ENCODE measurements around the gene RAB24.
"Not testable (repeated sequence)": the region's sequence is repeated elsewhere in the genome, so short reads cannot be mapped to it uniquely, and the experiment has no call there.

RAB24 gene

DNA sequence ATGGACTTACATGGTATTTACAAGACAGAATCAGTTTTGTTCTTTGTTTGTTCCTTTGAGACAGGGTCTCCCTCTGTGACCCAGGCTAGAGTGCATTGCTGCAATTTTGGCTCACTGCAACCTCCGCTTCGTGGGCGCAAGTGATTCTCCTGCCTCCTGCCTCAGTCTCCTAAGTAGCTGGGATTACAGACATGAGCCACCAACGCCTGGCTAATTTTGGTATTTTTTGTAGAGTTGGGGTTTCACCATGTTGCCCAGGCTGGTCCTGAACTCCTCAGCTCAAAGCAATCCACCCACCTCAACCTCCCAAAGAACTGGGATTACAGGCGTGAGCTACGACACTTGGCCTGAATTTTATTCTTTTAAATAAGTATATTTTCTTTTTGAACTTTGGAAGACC lies 27.6 kb downstream of the RAB24 start:
- TF ChIP-seq POLR2A (IDR thresholded peaks at IDR 0.05; ENCODE audit: low read depth, low read length) (no peak), TAF1 (IDR thresholded peaks at IDR 0.05; ENCODE audit: borderline replicate concordance, low read depth, low read length) (no peak), POLR2AphosphoS5 (IDR thresholded peaks at IDR 0.05; ENCODE audit: low read depth, low read length) (no peak)
- FAIRE-seq (no peak), DNase-seq (ENCODE audit: insufficient read length) (no peak)

DNA sequence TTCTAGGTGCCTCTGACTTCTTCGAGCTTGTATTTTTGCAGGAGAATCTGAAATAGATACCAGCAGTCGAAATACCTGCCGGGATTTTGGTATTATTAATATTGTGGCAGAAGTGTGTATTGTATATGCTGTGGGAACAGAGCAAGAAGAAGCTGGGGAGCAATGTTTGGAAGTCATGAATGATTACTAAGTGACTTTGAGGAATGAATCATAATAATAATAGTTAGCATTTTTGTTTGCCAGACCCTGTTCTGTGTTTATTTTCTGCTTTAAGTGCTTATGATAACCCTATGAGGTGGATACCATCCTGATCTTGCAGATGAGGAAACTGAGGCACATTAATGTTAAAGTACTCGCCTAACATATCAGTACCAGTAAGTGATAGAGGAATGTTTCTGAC lies 32.4 kb downstream of the RAB24 start:
- FAIRE-seq (no peak), DNase-seq (ENCODE audit: insufficient read length) (no peak)
- TF ChIP-seq POLR2A (IDR thresholded peaks at IDR 0.05; ENCODE audit: low read depth, low read length) (no peak), POLR2AphosphoS5 (IDR thresholded peaks at IDR 0.05; ENCODE audit: low read depth, low read length) (no peak), TAF1 (IDR thresholded peaks at IDR 0.05; ENCODE audit: borderline replicate concordance, low read depth, low read length) (no peak)

DNA sequence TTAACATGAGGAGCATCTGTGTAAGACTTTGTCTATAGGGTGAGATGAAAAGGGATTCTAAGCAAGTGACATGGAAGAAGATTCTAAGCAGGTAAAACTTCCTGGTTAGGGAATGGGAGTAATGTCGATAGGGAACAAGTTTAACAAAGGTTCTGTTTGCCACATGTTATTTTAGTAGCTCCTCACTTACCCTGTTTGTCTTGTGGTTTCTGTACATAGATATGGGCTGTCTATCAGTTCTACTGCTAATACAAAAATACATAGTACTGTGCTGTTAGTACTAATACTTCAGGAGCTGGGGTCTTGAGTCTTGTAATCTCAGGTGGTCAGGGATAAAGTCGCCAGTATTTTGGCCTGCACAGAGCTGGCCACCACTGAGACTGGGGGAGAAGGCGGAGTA lies 32.9 kb downstream of the RAB24 start:
- TF ChIP-seq POLR2AphosphoS5 (IDR thresholded peaks at IDR 0.05; ENCODE audit: low read depth, low read length): no peak
- TF ChIP-seq TAF1 (IDR thresholded peaks at IDR 0.05; ENCODE audit: borderline replicate concordance, low read depth, low read length): no peak
- TF ChIP-seq POLR2A (IDR thresholded peaks at IDR 0.05; ENCODE audit: low read depth, low read length): no peak
- DNase-seq (ENCODE audit: insufficient read length) (no peak), FAIRE-seq (no peak)

DNA sequence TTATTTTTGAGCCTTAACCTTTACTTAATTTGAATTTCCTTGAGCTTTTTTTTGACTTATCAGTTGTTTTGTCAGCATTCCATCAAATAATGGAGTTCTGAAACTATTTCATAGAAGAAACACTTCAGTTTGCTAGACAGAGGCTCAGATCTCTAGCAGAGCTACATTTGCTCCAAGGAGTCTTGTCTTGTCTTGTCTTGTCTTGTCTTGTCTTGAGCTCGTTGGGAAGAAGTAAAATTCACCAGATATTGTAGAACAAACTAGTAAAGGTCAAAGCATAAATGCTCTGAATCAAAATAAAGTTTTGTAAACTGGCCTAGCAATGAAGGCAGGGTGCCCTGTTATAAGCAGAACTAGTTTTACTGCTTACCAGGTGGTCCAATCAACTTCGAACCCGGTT lies 33.5 kb downstream of the RAB24 start:
- FAIRE-seq: no peak
- TF ChIP-seq TAF1 (IDR thresholded peaks at IDR 0.05; ENCODE audit: borderline replicate concordance, low read depth, low read length) (no peak), POLR2AphosphoS5 (IDR thresholded peaks at IDR 0.05; ENCODE audit: low read depth, low read length) (no peak), POLR2A (IDR thresholded peaks at IDR 0.05; ENCODE audit: low read depth, low read length) (no peak)
- DNase-seq (ENCODE audit: insufficient read length): no peak

DNA sequence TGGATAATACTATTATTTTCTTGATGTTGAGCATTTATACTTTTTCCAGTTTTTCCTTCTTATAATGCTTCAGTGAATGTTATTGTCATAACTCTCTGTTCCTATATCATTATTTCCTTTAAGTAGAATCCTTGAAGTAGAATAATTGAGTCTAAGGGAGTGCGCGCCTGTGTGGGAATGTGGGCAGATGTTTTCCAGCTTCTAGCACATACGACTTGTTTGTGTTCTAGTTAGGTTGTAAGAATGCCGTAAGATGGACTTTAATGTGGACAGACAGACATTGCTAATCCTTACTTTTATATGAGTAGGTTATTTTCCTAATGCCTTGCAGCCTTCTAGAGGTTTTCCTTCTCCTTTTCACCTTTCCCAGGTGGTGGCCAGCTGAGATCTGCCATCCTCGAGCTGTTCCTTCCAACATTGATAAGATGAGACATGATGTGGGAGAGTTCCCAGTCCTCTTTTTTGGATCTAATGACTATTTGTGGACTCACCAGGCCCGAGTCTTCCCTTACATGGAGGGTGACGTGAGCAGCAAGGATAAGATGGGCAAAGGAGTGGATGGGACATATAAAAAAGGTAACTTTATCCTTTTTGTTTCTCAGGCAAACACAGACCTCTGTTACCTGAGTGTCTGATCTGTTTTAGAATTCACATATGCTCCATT lies 34.2 kb downstream of the RAB24 start:
- FAIRE-seq (no peak), DNase-seq (ENCODE audit: insufficient read length) (no peak)
- TF ChIP-seq POLR2AphosphoS5 (IDR thresholded peaks at IDR 0.05; ENCODE audit: low read depth, low read length): no peak
- TF ChIP-seq POLR2A (IDR thresholded peaks at IDR 0.05; ENCODE audit: low read depth, low read length): no peak
- TF ChIP-seq TAF1 (IDR thresholded peaks at IDR 0.05; ENCODE audit: borderline replicate concordance, low read depth, low read length): no peak

DNA sequence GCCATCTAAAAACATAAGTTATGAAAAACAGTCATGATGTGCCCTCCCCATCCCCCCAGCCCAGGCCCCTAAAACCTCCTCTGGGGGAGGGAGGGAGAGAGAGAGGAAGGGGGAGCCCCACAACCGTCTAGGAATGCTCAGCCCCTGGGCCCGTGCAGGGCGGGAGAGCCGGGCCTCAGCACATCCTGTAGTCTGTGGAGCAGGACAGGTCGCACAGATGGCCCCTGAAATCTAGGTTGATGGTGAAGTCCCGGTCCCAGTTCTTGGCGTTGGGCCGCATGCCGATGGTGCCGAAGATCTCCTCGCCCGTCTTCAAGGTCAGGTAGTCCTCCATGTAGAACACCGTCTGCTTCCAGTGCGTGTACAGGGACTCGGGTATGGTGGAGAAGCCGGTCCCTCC lies 38.1 kb downstream of the RAB24 start:
- FAIRE-seq: no peak
- no peak for DNase-seq (ENCODE audit: insufficient read length)
- TF ChIP-seq TAF1 (IDR thresholded peaks at IDR 0.05; ENCODE audit: borderline replicate concordance, low read depth, low read length): no peak

DNA sequence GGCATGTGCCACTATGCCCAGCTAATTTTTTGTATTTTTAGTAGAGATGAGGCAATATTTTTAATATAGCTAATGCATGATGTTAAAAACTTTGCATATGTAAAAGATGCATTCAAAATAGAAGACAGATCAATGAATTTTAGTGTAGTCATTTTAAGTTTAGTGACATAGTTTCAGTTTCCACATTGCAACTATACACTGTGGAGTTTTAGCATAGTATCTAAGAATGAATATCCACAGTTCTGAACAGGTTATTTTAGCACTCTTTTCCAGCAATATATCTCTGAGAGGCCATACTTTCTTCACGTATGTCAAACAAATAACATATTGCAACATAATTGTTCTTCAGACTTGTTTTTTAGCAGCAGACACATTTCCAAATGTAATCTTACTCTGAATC lies 39.3 kb downstream of the RAB24 start:
- TF ChIP-seq POLR2A (IDR thresholded peaks at IDR 0.05; ENCODE audit: low read depth, low read length) (no peak), TAF1 (IDR thresholded peaks at IDR 0.05; ENCODE audit: borderline replicate concordance, low read depth, low read length) (no peak), POLR2AphosphoS5 (IDR thresholded peaks at IDR 0.05; ENCODE audit: low read depth, low read length) (no peak)
- FAIRE-seq (no peak), DNase-seq (ENCODE audit: insufficient read length) (no peak)

DNA sequence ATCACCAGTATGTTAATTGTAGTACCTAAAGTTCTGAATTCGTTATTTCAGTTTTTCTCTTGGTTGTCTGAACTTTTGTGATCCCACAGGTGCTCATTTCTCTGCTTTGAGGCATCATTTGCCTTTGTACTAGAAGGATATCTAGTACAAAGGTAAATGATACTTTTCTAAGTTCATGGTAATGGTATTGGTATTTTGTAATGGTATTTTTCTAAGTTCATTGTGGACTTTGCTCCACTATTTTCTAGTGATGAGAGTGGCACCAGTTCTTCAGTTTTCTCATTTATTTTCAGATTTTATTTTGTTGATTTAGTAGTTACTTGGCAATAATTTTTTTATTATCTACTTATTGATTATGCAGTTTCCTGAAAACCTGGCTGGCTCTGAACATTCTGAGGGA lies 42.0 kb downstream of the RAB24 start:
- DNase-seq (ENCODE audit: insufficient read length) (no peak), FAIRE-seq (no peak)
- TF ChIP-seq TAF1 (IDR thresholded peaks at IDR 0.05; ENCODE audit: borderline replicate concordance, low read depth, low read length): no peak
- no peak for TF ChIP-seq POLR2AphosphoS5 (IDR thresholded peaks at IDR 0.05; ENCODE audit: low read depth, low read length)
- no peak for TF ChIP-seq POLR2A (IDR thresholded peaks at IDR 0.05; ENCODE audit: low read depth, low read length)

DNA sequence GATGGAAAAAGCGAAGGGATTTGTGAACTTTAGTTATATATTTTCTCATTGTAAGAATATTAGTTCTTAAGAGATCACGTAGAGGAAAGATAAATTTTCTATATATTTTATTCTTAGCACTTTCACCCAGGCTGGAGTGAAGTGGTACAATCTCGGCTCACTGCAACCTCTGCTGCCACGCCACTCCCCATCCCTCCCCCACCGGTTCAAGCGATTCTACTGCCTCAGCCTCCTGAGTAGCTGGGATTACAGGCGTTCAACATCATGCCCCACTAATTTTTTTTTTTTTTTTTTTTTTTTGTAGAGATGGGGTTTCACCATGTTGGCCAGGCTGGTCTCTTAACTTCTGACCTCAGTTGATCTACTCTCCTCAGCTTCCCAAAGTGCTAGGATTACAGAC lies 42.6 kb downstream of the RAB24 start:
- TF ChIP-seq TAF1 (IDR thresholded peaks at IDR 0.05; ENCODE audit: borderline replicate concordance, low read depth, low read length) (no peak), POLR2A (IDR thresholded peaks at IDR 0.05; ENCODE audit: low read depth, low read length) (no peak), POLR2AphosphoS5 (IDR thresholded peaks at IDR 0.05; ENCODE audit: low read depth, low read length) (no peak)
- no peak for DNase-seq (ENCODE audit: insufficient read length)
- FAIRE-seq: no peak

DNA sequence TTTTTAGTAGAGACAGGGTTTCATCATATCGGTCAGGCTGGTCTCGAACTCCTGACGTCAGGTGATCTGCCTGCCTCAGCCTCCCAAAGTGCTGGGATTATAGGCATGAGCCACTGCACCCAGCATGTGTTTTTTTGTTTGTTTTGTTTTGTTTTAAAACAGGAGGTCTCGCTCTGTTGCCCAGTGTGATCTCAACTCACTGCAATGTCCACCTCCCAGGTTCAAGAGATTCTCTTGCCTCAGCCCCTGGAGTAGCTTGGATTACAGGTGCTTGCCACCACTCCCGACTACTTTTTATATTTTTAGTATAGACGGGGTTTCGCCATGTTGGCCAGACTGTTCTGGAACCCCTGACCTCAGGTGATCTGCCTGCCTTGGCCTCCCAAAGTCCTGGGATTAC lies 44.8 kb downstream of the RAB24 start:
- not testable (repeated sequence) for FAIRE-seq; DNase-seq (ENCODE audit: insufficient read length)

DNA sequence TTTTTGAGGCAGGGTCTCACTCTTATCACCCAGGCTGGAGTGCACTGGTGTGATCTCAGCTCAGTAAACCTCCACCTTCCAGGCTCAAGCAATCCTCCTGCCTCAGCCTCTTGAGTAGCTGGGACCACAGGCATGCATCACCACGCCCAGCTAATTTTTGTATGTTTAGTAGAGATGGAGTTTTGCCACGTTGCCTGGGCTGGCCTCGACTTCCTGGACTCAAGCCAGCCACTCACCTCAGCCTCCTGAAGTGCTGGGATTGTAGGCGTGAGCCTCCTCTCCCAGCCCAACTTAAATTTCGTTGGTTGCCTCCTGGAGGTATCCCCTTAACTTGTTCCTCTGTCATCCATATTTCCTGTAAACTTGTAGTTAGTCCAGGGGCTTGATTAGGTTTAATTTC lies 47.2 kb downstream of the RAB24 start:
- no peak for FAIRE-seq
- TF ChIP-seq POLR2AphosphoS5 (IDR thresholded peaks at IDR 0.05; ENCODE audit: low read depth, low read length): no peak
- no peak for TF ChIP-seq TAF1 (IDR thresholded peaks at IDR 0.05; ENCODE audit: borderline replicate concordance, low read depth, low read length)
- TF ChIP-seq POLR2A (IDR thresholded peaks at IDR 0.05; ENCODE audit: low read depth, low read length): no peak
- no peak for DNase-seq (ENCODE audit: insufficient read length)

DNA sequence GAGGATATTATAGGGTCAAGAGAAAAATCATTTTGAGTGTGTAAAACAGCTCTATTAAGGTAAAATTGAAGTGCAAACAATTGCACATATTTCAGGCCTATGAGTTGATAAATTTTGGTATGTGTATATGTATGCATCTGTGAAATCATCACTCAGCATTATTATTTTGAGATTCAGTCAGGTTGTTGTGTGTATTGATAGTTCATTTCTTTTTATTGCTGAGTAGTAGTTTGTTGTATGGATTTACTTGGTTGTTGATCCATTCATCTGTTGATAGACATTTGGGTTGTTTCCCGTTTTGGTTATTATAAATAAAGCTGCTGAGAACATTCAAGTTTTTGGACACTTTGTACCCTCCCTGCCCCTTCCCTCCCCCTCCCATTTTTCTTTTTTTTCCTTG lies 50.3 kb downstream of the RAB24 start:
- TF ChIP-seq TAF1 (IDR thresholded peaks at IDR 0.05; ENCODE audit: borderline replicate concordance, low read depth, low read length): no peak
- no peak for TF ChIP-seq POLR2AphosphoS5 (IDR thresholded peaks at IDR 0.05; ENCODE audit: low read depth, low read length)
- no peak for TF ChIP-seq POLR2A (IDR thresholded peaks at IDR 0.05; ENCODE audit: low read depth, low read length)
- DNase-seq (ENCODE audit: insufficient read length) (no peak), FAIRE-seq (no peak)

All from GM12892 (cell line).